HepG2 (cell line): ENCODE results near the gene CTDSPL2. TPM values are rescaled to one million over a fixed set of nuclear protein-coding genes. Genes with fewer than 3 reads are reported as not detected.

Source experiments
- ATAC-seq: fragments of 200-7000 bp; cut with Tn5 transposase; 3 replicates; pipeline ENCODE4 v1.9.1; 2020; ENCODE audit warnings: mild to moderate bottlenecking, moderate library complexity
- BruUV-seq: library from RNA; stranded (reverse); fragments of 400-500 nt; replicated peaks from 2 replicates; lab custom pipeline; 2021; lab: Mats Ljungman, UMichigan
- CTCF ChIA-PET: fragments of 300-600 bp; formaldehyde crosslinking; extraction: SDS; loops from one replicate; lab custom pipeline; 2021; ENCODE audit warnings: low total read pairs, inconsistent platforms, low intra/inter-chr PET ratio; lab: Yijun Ruan, JAX
- POLR2A ChIA-PET: fragments of 350-600 bp; sonication (Branson Sonifier 250); formaldehyde crosslinking; loops from one replicate; lab custom pipeline; 2020; ENCODE audit warnings: antibody characterized with exemption, inconsistent platforms; lab: Yijun Ruan, JAX
- DNase-seq: peaks from one replicate; pipeline ENCODE4 v3.0.0-alpha.2; 2015; ENCODE audit warnings: low spot score
- FAIRE-seq: peaks from 3 replicates; lab custom pipeline; 2011; peaks lifted over from hg19 to GRCh38; lab: Jason Lieb, UNC
- H2AFZ ChIP-seq: one replicate; pipeline ENCODE4 v1.6.1; 2011; ENCODE audit warnings: low read length, inconsistent platforms
- H3K27ac ChIP-seq: fragments of 300-600 bp; 3 replicates; pipeline ENCODE4 v1.8.0; 2011; ENCODE audit warnings: mixed run types, mild to moderate bottlenecking, mixed read lengths, low read length, inconsistent platforms; ENCODE audit not compliant: insufficient read depth; ENCODE audit errors: extremely low read length
- H3K27me3 ChIP-seq, 2 experiments: fragments of 200-600 bp in 1 of 2; 2 replicates in 1 of 2; 3 replicates in 1 of 2; pipeline versions ENCODE4 v1.6.0 to v1.8.0; 2011; ENCODE audit warnings: low read length in 2 of 2, mild to moderate bottlenecking in 2 of 2, moderate library complexity in 2 of 2, inconsistent platforms in 1 of 2; ENCODE audit not compliant: insufficient read depth in 2 of 2, control insufficient read depth in 1 of 2
- H3K36me3 ChIP-seq, 2 experiments: fragments of 200-600 bp in 1 of 2; replicated peaks in 1 of 2; 2 replicates in 1 of 2; 3 replicates in 1 of 2; pipeline versions ENCODE4 v1.5.1 to v1.8.0; 2011; ENCODE audit warnings: low read length in 2 of 2, inconsistent platforms in 1 of 2; ENCODE audit not compliant: insufficient read depth in 2 of 2, control insufficient read depth in 1 of 2
- H3K4me1 ChIP-seq: 2 replicates; pipeline ENCODE4 v1.5.1; 2012; ENCODE audit warnings: low read length, inconsistent platforms; ENCODE audit not compliant: insufficient read depth
- H3K4me2 ChIP-seq: 2 replicates; pipeline ENCODE4 v1.6.0; 2011; ENCODE audit warnings: low read depth, low read length, inconsistent platforms
- H3K4me3 ChIP-seq, 3 experiments: fragments of 200-600 bp in 1 of 3; sonication (generic), shearing (Covaris generic) in 1 of 3; replicated peaks in 1 of 3; 2 replicates each; pipeline ENCODE4 v1.5.1; 2011 to 2016; ENCODE audit warnings: low read length in 3 of 3, inconsistent platforms in 2 of 3, low read depth in 2 of 3, mild to moderate bottlenecking in 2 of 3, control low read depth in 1 of 3, mixed read lengths in 1 of 3; ENCODE audit not compliant: insufficient read depth in 1 of 3
- H3K79me2 ChIP-seq: one replicate; pipeline ENCODE4 v1.6.1; 2011; ENCODE audit warnings: low read length, inconsistent platforms; ENCODE audit not compliant: insufficient read depth
- H3K9ac ChIP-seq: 2 replicates; pipeline ENCODE4 v1.6.0; 2011; ENCODE audit warnings: mild to moderate bottlenecking, low read depth, low read length, inconsistent platforms; ENCODE audit not compliant: insufficient read depth
- H3K9me3 ChIP-seq: 2 replicates; pipeline ENCODE4 v1.5.1; 2012; ENCODE audit warnings: mild to moderate bottlenecking, low read length
- H4K20me1 ChIP-seq: 2 replicates; pipeline ENCODE4 v1.6.0; 2011; ENCODE audit warnings: inconsistent platforms, mild to moderate bottlenecking, low read length, moderate library complexity; ENCODE audit not compliant: insufficient read depth
- AHR ChIP-seq: IDR thresholded peaks from 2 replicates; pipeline ENCODE4 v1.6.1; 2018; ENCODE audit warnings: missing genetic modification reagents, missing compliant biosample characterization
- FOSL1 ChIP-seq: sonication (generic); formaldehyde crosslinking; IDR thresholded peaks from 2 replicates; pipeline ENCODE4 v1.9.0; 2021; ENCODE audit warnings: missing genetic modification reagents, borderline replicate concordance
- HNRNPH1 ChIP-seq: fragments of 200-400 bp; formaldehyde crosslinking; optimal IDR thresholded peaks from 2 replicates; pipeline ENCODE3; 2017; ENCODE audit warnings: mild to moderate bottlenecking, low read depth, low read length
- IRX3 ChIP-seq: sonication (generic); formaldehyde crosslinking; IDR thresholded peaks from 2 replicates; pipeline ENCODE4 v1.8.1; 2023; ENCODE audit warnings: mild to moderate bottlenecking, low read depth, missing genetic modification reagents, borderline replicate concordance
- RNF219 ChIP-seq: sonication (generic); formaldehyde crosslinking; IDR thresholded peaks from 2 replicates; pipeline ENCODE4 v1.5.0; 2020; ENCODE audit warnings: mild to moderate bottlenecking, missing genetic modification reagents
- ZBTB34 ChIP-seq: sonication (generic); formaldehyde crosslinking; IDR thresholded peaks from 2 replicates; pipeline ENCODE4 v1.8.0; 2022; ENCODE audit warnings: mild to moderate bottlenecking, missing genetic modification reagents
- ZKSCAN5 ChIP-seq: sonication (generic); formaldehyde crosslinking; IDR thresholded peaks from 2 replicates; pipeline ENCODE4 v1.5.1; 2020; ENCODE audit warnings: mild to moderate bottlenecking, missing genetic modification reagents
- ZNF329 ChIP-seq: sonication (generic); formaldehyde crosslinking; IDR thresholded peaks from 2 replicates; pipeline ENCODE4 v1.9.0; 2021; ENCODE audit warnings: low read depth, mild to moderate bottlenecking, missing genetic modification reagents
- ZNF737 ChIP-seq: sonication (generic); formaldehyde crosslinking; IDR thresholded peaks from 2 replicates; pipeline ENCODE4 v1.5.0; 2020; ENCODE audit warnings: missing genetic modification reagents, mild to moderate bottlenecking, borderline replicate concordance
- ZNF850 ChIP-seq: sonication (generic); formaldehyde crosslinking; conservative IDR thresholded peaks from 2 replicates; pipeline ENCODE4 v1.9.0; 2021; ENCODE audit warnings: mild to moderate bottlenecking, missing genetic modification reagents
- WGBS: methylation state at CpG from one replicate; pipeline ENCODE4 v1.1.6; 2017; ENCODE audit warnings: low lambda C conversion rate; 5-methylcytosine and 5-hydroxymethylcytosine counted together
- in situ Hi-C: cut with HindIII; loops from 2 replicates; pipeline ENCODE4 v1.10.0; 2017; ENCODE audit warnings: low pct_unique_long_range_greater_than_20kb; ENCODE audit not compliant: extremely low pct_ligation_motif_present
- intact Hi-C: fragments of 100-400 bp; cut with micrococcal nuclease; formaldehyde crosslinking; loops from one replicate; pipeline ENCODE4 v1.10.0; 2022; ENCODE audit not compliant: unreplicated experiment
- polyA plus RNA-seq, 8 experiments: library from polyadenylated mRNA; depleted of rRNA in 3 of 8; stranded (reverse) in 7 of 8; unstranded in 1 of 8; fragments of >200 nt; fragmentation: Illumina TruSeq in 4 of 8; extraction: Trizol in 4 of 8; gene quantifications; 2 replicates each; pipeline versions ENCODE4 v1.2.1 to v1.2.3, GENCODE V29; 2011 to 2016; ENCODE audit warnings: low read depth in 4 of 8, missing spikeins in 1 of 8, mixed read lengths in 1 of 8; ENCODE audit not compliant: insufficient read depth in 1 of 8
- total RNA-seq, 5 experiments: library from RNA; depleted of rRNA; stranded (reverse); fragments of >200 nt; fragmentation: Illumina TruSeq; extraction: Trizol; gene quantifications; 2 replicates each; pipeline ENCODE4 v1.2.3, GENCODE V29; 2016; ENCODE audit warnings: low read depth in 1 of 5

CTDSPL2 gene
- total and polyA plus RNA-seq, 2 of the 13 experiments (the other 11 are each of a cell fraction or from before 2014, with no cell fraction given), result 37.4 to 56.2 TPM

GRCh38 chr15:44490622-44491021 lies 63.2 kb downstream of the CTDSPL2 start:
- H3K9ac ChIP-seq, result no peak overlapping the region
- H3K79me2 ChIP-seq, result no peaks in the 10 kb centered on the region
- WGBS, result 91% methylated on average over 3 of the region's 3 CpGs
- intact Hi-C loops, result no loop called here
- no peaks in the 10 kb centered on the region for H4K20me1 ChIP-seq
- DNase-seq (no peak), FAIRE-seq (no peak), ATAC-seq (no peak)
- H3K9me3 ChIP-seq, result no peaks in the 10 kb centered on the region
- H3K4me2 ChIP-seq, result no peak overlapping the region
- no TSS peak for BruUV-seq
- no peak overlapping the region for H3K27ac ChIP-seq
- ChIA-PET CTCF (no interaction called here), POLR2A (no interaction called here)
- no peaks in the 10 kb centered on the region for H3K27me3 ChIP-seq
- H3K4me3 ChIP-seq, result no peak overlapping the region
- in situ Hi-C loops, result no loop called here
- H2AFZ ChIP-seq, result no peak overlapping the region
- no peak for TF ChIP-seq ZNF850 (CRISPR knock-in tag)
- TF ChIP-seq FOSL1, result no peak
- H3K4me1 ChIP-seq, result no peaks in the 10 kb centered on the region
- H3K36me3 ChIP-seq, result peaks cover 9 to 47% of the 10 kb centered on the region in 2 experiments

- no TSS peak for BruUV-seq
- TF ChIP-seq RNF219 (no peak), ZKSCAN5 (CRISPR knock-in tag) (no peak), ZNF737 (CRISPR knock-in tag) (no peak), HNRNPH1 (no peak), IRX3 (no peak), AHR (CRISPR knock-in tag) (no peak), ZBTB34 (CRISPR knock-in tag) (no peak), ZNF329 (CRISPR knock-in tag) (no peak)
- no peaks in the 10 kb centered on the region for H3K4me1 ChIP-seq
- no peak overlapping the region for H2AFZ ChIP-seq
- ATAC-seq, result no peak
- no peak overlapping the region for H3K4me2 ChIP-seq
- H3K79me2 ChIP-seq, result no peaks in the 10 kb centered on the region
- peaks cover 13 to 51% of the 10 kb centered on the region in 2 experiments for H3K36me3 ChIP-seq
- no peak for FAIRE-seq
- no peak for DNase-seq
- H3K27ac ChIP-seq, result no peak overlapping the region
- POLR2A ChIA-PET, result no interaction called here
- CTCF ChIA-PET, result no interaction called here
- no peak overlapping the region for H3K4me3 ChIP-seq
- intact Hi-C loops (no loop called here), in situ Hi-C loops (no loop called here)
- H3K9me3 ChIP-seq, result no peaks in the 10 kb centered on the region
- no peaks in the 10 kb centered on the region for H4K20me1 ChIP-seq
- H3K9ac ChIP-seq, result no peak overlapping the region
- WGBS, result 98% methylated on average over 7 of the region's 7 CpGs
- no peaks in the 10 kb centered on the region for H3K27me3 ChIP-seq
Observed at GRCh38 chr15:44492040-44492439, 64.6 kb downstream of the CTDSPL2 start.
